ENCODE results near the gene SLC22A4.

Gene SLC22A4

GRCh38 chr5:132365213-132365612 is 71.0 kb downstream of the SLC22A4 start:
- Histone ChIP-seq H3K36me3 (ENCODE audit: low read depth) (peaks cover 46% of the 10 kb centered on the region), H3K9me3 (ENCODE audit: severe bottlenecking) (no peaks in the 10 kb centered on the region), H3K27ac (ENCODE audit: poor library complexity, severe bottlenecking) (peak overlapping the region; percentile 100), H3K27me3 (ENCODE audit: insufficient read depth, poor library complexity, severe bottlenecking) (no peaks in the 10 kb centered on the region), H3K4me3 (ENCODE audit: severe bottlenecking) (no peak overlapping the region), H3K4me1 (ENCODE audit: insufficient read depth, poor library complexity, severe bottlenecking) (peaks cover 60% of the 10 kb centered on the region)
- DNase-seq (ENCODE audit: low spot score) (peak; percentile 91), ATAC-seq (ENCODE audit: low read depth) (peak; percentile 74)
- TF ChIP-seq, protein P1, sequence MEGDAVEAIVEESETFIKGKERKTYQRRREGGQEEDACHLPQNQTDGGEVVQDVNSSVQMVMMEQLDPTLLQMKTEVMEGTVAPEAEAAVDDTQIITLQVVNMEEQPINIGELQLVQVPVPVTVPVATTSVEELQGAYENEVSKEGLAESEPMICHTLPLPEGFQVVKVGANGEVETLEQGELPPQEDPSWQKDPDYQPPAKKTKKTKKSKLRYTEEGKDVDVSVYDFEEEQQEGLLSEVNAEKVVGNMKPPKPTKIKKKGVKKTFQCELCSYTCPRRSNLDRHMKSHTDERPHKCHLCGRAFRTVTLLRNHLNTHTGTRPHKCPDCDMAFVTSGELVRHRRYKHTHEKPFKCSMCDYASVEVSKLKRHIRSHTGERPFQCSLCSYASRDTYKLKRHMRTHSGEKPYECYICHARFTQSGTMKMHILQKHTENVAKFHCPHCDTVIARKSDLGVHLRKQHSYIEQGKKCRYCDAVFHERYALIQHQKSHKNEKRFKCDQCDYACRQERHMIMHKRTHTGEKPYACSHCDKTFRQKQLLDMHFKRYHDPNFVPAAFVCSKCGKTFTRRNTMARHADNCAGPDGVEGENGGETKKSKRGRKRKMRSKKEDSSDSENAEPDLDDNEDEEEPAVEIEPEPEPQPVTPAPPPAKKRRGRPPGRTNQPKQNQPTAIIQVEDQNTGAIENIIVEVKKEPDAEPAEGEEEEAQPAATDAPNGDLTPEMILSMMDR (IDR thresholded peaks at IDR 0.05; ENCODE audit: poor library complexity, severe bottlenecking): no peak

DNA sequence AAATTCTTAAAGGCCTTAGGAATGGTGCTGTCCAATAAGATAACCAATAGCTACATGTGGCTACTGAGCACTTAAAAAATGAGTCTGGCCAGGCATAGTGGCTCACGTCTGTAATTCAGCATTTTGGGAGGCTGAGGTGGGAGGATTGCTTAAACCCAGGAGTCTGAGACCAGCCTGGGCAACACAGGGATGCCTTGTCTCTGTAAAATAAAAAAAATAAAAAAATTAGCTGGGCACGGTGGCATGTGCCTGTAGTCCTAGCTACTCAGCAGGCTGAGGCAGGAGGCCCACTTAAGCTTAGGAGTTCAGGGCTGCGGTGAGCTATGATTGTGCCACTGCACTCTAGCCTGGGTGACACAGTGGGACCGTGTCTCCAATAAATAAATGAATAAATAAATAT is 74.0 kb downstream of the SLC22A4 start:
- Histone ChIP-seq H3K9me3 (ENCODE audit: severe bottlenecking) (no peaks in the 10 kb centered on the region), H3K4me1 (ENCODE audit: insufficient read depth, poor library complexity, severe bottlenecking) (peaks cover 58% of the 10 kb centered on the region), H3K27me3 (ENCODE audit: insufficient read depth, poor library complexity, severe bottlenecking) (no peaks in the 10 kb centered on the region), H3K36me3 (ENCODE audit: low read depth) (peaks cover 36% of the 10 kb centered on the region), H3K4me3 (ENCODE audit: severe bottlenecking) (no peak overlapping the region), H3K27ac (ENCODE audit: poor library complexity, severe bottlenecking) (peak overlapping the region; percentile 100)
- DNase-seq (ENCODE audit: low spot score) (no peak), ATAC-seq (ENCODE audit: low read depth) (no peak)
- TF ChIP-seq, protein P1 (IDR thresholded peaks at IDR 0.05; ENCODE audit: poor library complexity, severe bottlenecking): no peak

DNA sequence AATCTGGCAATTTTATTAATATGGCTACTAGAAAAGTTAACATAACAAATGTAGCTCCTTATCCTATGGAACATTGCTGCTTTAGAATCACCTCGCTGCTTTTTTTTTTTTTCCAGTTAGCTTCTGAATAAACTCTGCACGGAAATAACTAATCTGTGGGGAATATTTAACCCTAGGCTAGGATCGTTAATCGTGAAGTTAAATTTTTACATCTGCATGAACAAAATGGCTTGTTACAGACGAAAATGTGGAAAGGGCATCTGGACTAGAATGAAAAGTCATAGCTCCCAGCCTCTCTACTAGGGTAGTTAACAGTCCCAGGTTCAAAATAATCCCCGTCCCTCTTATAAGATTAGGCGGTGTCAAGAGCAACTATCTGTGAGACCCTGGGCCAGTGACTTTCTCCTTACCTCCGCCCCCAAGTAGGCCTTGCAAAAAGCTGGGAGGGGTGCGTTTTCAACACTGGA is 74.8 kb downstream of the SLC22A4 start:
- Histone ChIP-seq H3K27ac (ENCODE audit: poor library complexity, severe bottlenecking) (peak overlapping the region; percentile 100), H3K4me1 (ENCODE audit: insufficient read depth, poor library complexity, severe bottlenecking) (peaks cover 51% of the 10 kb centered on the region)

DNA sequence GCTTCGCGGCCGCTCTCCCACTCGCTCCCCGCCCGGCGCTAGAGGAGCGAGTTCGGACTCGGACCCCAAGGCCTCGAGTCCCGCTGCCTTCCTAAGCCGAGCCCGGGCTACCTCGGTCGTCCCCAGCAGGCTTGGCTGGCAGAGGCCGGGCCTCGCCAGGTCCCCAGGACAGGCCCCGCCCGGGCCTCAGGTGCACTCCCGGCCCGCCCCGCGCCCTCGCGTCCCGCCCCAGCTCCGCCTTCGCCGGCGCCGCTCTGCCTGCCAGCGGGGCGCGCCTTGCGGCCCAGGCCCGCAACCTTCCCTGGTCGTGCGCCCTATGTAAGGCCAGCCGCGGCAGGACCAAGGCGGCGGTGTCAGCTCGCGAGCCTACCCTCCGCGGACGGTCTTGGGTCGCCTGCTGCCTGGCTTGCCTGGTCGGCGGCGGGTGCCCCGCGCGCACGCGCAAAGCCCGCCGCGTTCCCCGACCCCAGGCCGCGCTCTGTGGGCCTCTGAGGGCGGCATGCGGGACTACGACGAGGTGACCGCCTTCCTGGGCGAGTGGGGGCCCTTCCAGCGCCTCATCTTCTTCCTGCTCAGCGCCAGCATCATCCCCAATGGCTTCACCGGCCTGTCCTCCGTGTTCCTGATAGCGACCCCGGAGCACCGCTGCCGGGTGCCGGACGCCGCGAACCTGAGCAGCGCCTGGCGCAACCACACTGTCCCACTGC is 75.4 kb downstream of the SLC22A4 start, which contains the start of gene SLC22A5:
Gene SLC22A5, plus strand, starts transcription at position 237 of the 707 bp plus-strand sequence. Its CDS starts 263 bp downstream, at position 500.
- DNase-seq (ENCODE audit: low spot score): peak; percentile 77
- Histone ChIP-seq H3K27me3 (ENCODE audit: insufficient read depth, poor library complexity, severe bottlenecking) (no peaks in the 10 kb centered on the region), H3K4me3 (ENCODE audit: severe bottlenecking) (peak within 1 kb of the TSS; percentile 59)

More for the DNA sequence above, 74.8 kb downstream of the SLC22A4 start:
- H3K36me3 ChIP-seq (ENCODE audit: low read depth): peaks cover 36% of the 10 kb centered on the region
- DNase-seq (ENCODE audit: low spot score) (no peak), ATAC-seq (ENCODE audit: low read depth) (no peak; the same call in 2 of the 3 replicates)
- TF ChIP-seq, protein P1 (IDR thresholded peaks at IDR 0.05; ENCODE audit: poor library complexity, severe bottlenecking): no peak
- H3K27me3 ChIP-seq (ENCODE audit: insufficient read depth, poor library complexity, severe bottlenecking): no peaks in the 10 kb centered on the region
- no peaks in the 10 kb centered on the region for H3K9me3 ChIP-seq (ENCODE audit: severe bottlenecking)
- peak overlapping the region; percentile 59 for H3K4me3 ChIP-seq (ENCODE audit: severe bottlenecking)

More for the DNA sequence above, 75.4 kb downstream of the SLC22A4 start, which contains the start of gene SLC22A5:
- Histone ChIP-seq H3K9me3 (ENCODE audit: severe bottlenecking) (no peaks in the 10 kb centered on the region), H3K4me1 (ENCODE audit: insufficient read depth, poor library complexity, severe bottlenecking) (peaks cover 45% of the 10 kb centered on the region), H3K36me3 (ENCODE audit: low read depth) (peaks cover 31% of the 10 kb centered on the region), H3K27ac (ENCODE audit: poor library complexity, severe bottlenecking) (peak within 1 kb of the TSS; percentile 100)
- TF ChIP-seq, protein P1 (IDR thresholded peaks at IDR 0.05; ENCODE audit: poor library complexity, severe bottlenecking): no peak
- peak; percentile 74 for ATAC-seq (ENCODE audit: low read depth)

Data from RWPE2 (cell line).